ENCODE measurements around the gene TAOK2.
"Not testable (repeated sequence)": the region's sequence is repeated elsewhere in the genome, so short reads cannot be mapped to it uniquely, and the experiment has no call there.

Gene TAOK2

GRCh38 chr16:29973384-29974246 is at the start of gene TAOK2:
TSS of gene TAOK2 (plus strand) at chr16:29973868. CDS start at chr16:29977773, 3,905 bp downstream.
- DNase-seq, result peak; percentile 97 to 99

DNA sequence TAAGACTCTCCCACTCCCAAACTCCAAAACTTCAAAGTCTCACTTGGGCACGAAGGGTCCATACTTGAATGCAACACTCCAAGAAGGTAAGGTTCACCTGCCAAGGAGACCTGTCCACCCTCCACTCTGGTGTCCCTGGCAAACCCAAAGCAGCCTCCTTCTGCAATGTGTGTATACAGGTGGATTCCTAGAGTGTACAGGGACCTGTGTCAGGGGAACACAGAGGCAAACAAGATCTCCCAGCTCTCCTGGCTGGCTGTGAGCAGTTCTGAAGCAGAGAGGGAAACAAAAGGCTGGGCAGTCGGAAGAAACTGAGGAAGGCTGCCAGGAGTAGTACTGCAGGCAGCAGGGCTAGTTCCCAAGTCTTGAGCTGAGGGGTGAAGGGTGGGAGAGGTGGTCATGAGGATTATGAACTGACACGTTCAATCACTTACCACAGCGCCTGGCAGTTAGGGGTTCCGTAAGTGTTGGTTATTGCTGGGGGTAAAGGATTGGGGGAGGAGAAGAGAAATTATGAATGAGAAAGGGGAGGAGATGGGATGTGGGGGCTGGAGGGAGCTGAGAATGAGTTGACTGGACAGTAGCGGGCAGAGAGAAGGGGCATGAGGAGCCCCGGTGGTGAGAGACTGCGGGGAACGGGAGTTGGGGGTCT is 48.4 kb upstream of the TAOK2 start:
- DNase-seq, result no peak

GRCh38 chr16:29925781-29926710 is 47.6 kb upstream of the TAOK2 start, which contains the start of gene KCTD13:
TSS of gene KCTD13 (minus strand) at chr16:29926226. CDS start at chr16:29926033, 193 bp downstream.
- DNase-seq, result peak; percentile 63 to 94

GRCh38 chr16:29926711-29927052 is 47.0 kb upstream of the TAOK2 start:
- DNase-seq, result no peak

- DNase-seq, result no peak
Observed at GRCh38 chr16:29927070-29927905, 46.4 kb upstream of the TAOK2 start.

DNA sequence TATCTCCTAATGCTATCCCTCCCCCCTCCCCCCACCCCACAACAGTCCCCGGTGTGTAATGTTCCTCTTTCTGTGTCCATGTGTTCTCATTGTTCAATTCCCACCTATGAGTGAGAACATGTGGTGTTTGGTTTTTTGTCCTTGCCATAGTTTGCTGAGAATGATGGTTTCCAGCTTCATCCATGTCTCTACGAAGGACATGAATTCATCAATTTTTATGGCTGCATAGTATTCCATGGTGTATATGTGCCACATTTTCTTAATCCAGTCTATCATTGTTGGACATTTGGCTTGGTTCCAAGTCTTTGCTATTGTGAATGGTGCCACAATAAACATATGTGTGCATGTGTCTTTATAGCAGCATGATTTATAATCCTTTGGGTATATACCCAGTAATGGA is 41.9 kb upstream of the TAOK2 start:
- not testable (repeated sequence) for DNase-seq

DNA sequence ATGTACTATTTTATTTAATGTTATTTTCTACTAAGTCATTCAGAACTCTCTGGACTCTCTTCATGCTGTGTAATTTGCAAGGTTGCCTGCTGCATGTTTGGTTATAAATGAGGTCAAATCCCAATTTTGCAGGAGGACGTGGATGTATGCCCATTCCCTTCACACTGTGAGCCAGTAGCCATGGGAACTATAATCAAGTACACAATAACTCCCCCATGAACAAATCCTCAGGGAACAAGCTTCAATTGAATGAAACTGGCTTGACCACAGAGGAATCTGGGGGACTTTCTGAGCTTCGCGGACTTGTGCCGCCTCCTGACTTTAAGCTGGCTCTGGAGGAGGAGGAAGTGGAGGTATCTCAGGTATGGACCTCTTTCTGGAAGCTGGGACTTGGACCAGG is 33.0 kb upstream of the TAOK2 start:
- DNase-seq, result no peak

GRCh38 chr16:29943846-29944799 is 29.5 kb upstream of the TAOK2 start:
- no peak for DNase-seq

- no peak for DNase-seq
Observed at GRCh38 chr16:29947897-29948296, 25.8 kb upstream of the TAOK2 start.

GRCh38 chr16:29950806-29951461 is 22.7 kb upstream of the TAOK2 start:
- DNase-seq, result no peak

DNA sequence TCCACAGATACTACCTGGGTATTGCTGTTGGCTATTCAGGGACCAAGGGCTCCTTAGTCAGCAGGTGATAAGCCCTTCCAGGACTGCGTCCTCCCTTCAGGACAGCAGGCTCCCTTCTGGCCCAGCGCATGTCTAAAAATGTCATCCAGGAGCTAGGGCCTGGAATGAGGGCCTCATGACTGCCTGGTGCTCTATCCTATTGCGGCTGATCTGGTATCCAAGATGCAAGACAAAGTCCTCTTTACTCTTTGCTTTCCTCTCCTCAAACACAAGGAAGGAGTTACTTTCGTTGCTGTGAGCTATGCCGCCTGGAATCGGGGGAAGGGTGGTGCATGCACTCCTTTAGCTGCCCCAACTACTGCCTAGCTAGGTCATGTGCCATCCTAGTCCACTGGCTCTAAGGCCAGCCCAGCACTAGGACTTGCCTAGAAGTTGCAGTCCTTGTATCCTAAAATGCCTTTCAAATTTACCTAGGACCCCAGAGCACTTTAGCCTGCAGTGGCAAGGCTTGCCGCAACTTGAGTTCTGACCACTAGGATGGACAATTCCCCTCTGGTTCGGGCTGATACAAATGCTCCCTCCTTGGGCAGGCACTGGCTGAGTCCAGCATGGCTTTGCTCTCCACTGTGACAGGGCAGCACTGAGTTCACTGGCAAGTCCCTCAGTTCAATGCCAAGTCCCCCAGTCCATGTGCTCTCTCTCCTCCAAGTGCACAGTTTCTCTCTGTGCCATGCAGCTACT is 21.9 kb upstream of the TAOK2 start:
- no peak for DNase-seq

- DNase-seq, result no peak
Observed at GRCh38 chr16:29958756-29959155, 14.9 kb upstream of the TAOK2 start.

DNA sequence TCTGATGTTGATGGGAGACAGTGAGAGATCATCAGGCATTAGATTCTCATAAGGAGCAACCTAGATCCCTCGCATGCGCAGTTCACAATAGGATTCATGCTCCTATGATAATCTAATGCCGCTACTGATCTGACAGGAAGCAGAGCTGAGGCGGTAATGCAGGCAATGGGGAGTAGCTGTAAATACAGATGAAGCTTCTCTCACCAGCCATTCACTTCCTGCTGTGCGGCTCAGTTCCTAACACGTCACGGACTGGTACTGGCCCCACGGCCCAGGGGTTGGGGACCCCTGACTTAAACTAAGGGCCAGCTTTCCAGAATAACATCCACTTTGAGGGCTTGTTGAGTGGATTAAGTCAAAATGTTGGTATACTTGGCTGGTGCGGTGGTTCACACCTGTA is 14.4 kb upstream of the TAOK2 start:
- DNase-seq, result no peak

DNA sequence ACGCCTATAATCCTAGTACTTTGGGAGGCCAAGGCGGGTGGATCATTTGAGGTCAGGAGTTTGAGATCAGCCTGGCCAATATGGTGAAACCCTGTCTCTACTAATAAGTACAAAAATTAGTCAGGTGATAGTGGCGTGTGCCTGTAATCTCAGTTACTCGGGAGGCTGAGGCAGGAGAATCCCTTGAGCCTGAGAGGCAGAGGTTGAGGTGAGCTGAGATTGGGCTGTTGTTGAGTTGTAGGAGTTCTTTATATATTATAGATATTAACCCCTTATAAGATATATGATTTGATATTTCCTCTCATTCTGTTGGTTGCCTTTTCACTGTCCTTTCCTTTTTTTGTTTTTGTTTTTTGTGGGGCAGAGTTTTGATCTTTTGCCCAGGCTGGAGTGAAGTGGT is 13.8 kb upstream of the TAOK2 start:
- DNase-seq, result not testable (repeated sequence)

- no peak for DNase-seq
Observed at GRCh38 chr16:29961127-29961478, 12.6 kb upstream of the TAOK2 start.

GRCh38 chr16:29961479-29962343 is 12.0 kb upstream of the TAOK2 start, which contains the start of gene TMEM219:
TSS of gene TMEM219 (plus strand) at chr16:29962079. CDS start at chr16:29963144, 1,065 bp downstream.
- peak; percentile 83 to 86 for DNase-seq

GRCh38 chr16:29962344-29962994 is 11.2 kb upstream of the TAOK2 start:
- DNase-seq, result peak; percentile 24 to 26

Data from bone marrow (tissue), 2 donors.